Measurements from ENCODE around the gene KCNAB1.

GRCh38 chr3:156388497-156389448 is 268.4 kb downstream of the KCNAB1 start:
- TF ChIP-seq CTCF (IDR thresholded peaks at IDR 0.05), result no peak
- TF ChIP-seq EZH2 (IDR thresholded peaks at IDR 0.05; ENCODE audit: borderline replicate concordance, insufficient read depth, low read depth, low read length, poor library complexity, severe bottlenecking), result no peak

Data from B cell (primary cell).